Mucosa of descending colon (tissue), 3 donors: Measurements from ENCODE around the gene HS6ST2. TPM values are rescaled to one million over a fixed set of nuclear protein-coding genes. Genes with fewer than 3 reads are reported as not detected.

Experiments
- ATAC-seq: fragments of 200-7000 bp; cut with Tn5 transposase; one replicate; pipeline ENCODE4 v1.9.1; 2020; ENCODE audit warnings: mild to moderate bottlenecking, moderate library complexity
- DNase-seq, 3 donors: peaks; one replicate each; pipeline ENCODE4 v3.0.0-alpha.2; 2020
- H3K36me3 ChIP-seq: fragments of 200-600 bp; one replicate; pipeline ENCODE4 v1.8.0; 2021; ENCODE audit warnings: low read depth, mild to moderate bottlenecking
- H3K4me1 ChIP-seq: fragments of 200-600 bp; one replicate; pipeline ENCODE4 v1.8.0; 2021; ENCODE audit warnings: low read depth, mild to moderate bottlenecking
- H3K4me3 ChIP-seq: fragments of 200-600 bp; one replicate; pipeline ENCODE4 v1.8.0; 2021; ENCODE audit warnings: mild to moderate bottlenecking
- H3K9me3 ChIP-seq: fragments of 200-600 bp; one replicate; pipeline ENCODE4 v1.8.0; 2021; ENCODE audit warnings: mild to moderate bottlenecking
- CTCF ChIP-seq: fragments of 200-600 bp; IDR thresholded peaks from one replicate; pipeline ENCODE4 v1.8.0; 2022; ENCODE audit warnings: antibody characterized with exemption, mild to moderate bottlenecking
- intact Hi-C, 2 donors: fragments of 100-400 bp; cut with DNase I in 1 of 2; cut with micrococcal nuclease in 1 of 2; formaldehyde crosslinking; loops; one replicate each; pipeline versions ENCODE4 v1.11.0 to v1.11.1; 2022; cut with DNase I, micrococcal nuclease
- total RNA-seq, 3 donors: library from RNA; stranded (reverse); fragmentation: NEBNext Ultra II Directional in 2 of 3; extraction: Animal tissue kit (Norgen Biotek cat#: 25700) in 2 of 3; gene quantifications; one replicate each; pipeline versions ENCODE4 v1.2.1 to v1.2.4, GENCODE V29; 2021 to 2023
- donor health status: DM: no; HTN: no; CAD: no; lungs with moderate emphysema.
- donor health status: DM: no; HTN: no; CAD: no.
- donor health status: DM: no; HTN: yes; CAD: no.

Gene HS6ST2
- total RNA-seq, 3 donors from 2014 or later, result 0.38 to 1.5 (median 0.52) TPM

DNA sequence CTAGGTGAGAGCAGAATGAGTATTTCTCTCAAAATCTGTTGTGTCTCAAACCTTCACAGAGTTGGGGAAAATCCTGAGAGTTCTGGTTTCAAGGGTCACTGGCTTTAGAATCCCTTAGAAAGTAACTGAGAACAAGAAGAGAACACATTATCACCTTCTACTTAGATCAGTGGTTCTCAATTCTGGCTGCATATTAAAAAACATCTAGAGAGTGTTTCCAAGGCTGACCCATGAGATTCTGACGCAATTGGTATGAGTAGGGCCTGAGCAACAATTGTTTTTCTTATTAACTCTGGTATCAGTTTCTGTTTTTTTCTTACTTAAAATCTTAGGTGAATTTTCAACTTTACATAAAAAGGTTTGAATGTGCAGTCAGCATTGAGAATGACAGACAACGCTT is 212.8 kb downstream of the HS6ST2 start:
- H3K36me3 ChIP-seq, result no peaks in the 10 kb centered on the region
- no peaks in the 10 kb centered on the region for H3K9me3 ChIP-seq
- no peak for ATAC-seq
- intact Hi-C loops, result no loop called here
- H3K4me3 ChIP-seq, result no peak overlapping the region
- no peak for DNase-seq
- no peaks in the 10 kb centered on the region for H3K4me1 ChIP-seq
- no peak for TF ChIP-seq CTCF

GRCh38 chrX:132744470-132744869 is 214.0 kb downstream of the HS6ST2 start:
- Histone ChIP-seq H3K4me3 (no peak overlapping the region), H3K4me1 (no peaks in the 10 kb centered on the region), H3K9me3 (no peaks in the 10 kb centered on the region), H3K36me3 (no peaks in the 10 kb centered on the region)
- DNase-seq (no peak), ATAC-seq (no peak)
- intact Hi-C loops, result no loop called here
- TF ChIP-seq CTCF, result no peak

- ATAC-seq (no peak), DNase-seq (no peak)
- H3K4me3 ChIP-seq, result no peak overlapping the region
- no peaks in the 10 kb centered on the region for H3K36me3 ChIP-seq
- H3K9me3 ChIP-seq, result no peaks in the 10 kb centered on the region
- H3K4me1 ChIP-seq, result no peaks in the 10 kb centered on the region
- intact Hi-C loops, result no loop called here
- no peak for TF ChIP-seq CTCF
Measured at GRCh38 chrX:132743086-132743485, 215.3 kb downstream of the HS6ST2 start.

GRCh38 chrX:132742246-132742645 is 216.2 kb downstream of the HS6ST2 start:
- intact Hi-C loops, result no loop called here
- H3K9me3 ChIP-seq, result no peaks in the 10 kb centered on the region
- no peak overlapping the region for H3K4me3 ChIP-seq
- H3K4me1 ChIP-seq, result no peaks in the 10 kb centered on the region
- TF ChIP-seq CTCF, result no peak
- no peaks in the 10 kb centered on the region for H3K36me3 ChIP-seq
- no peak for DNase-seq
- ATAC-seq, result no peak

DNA sequence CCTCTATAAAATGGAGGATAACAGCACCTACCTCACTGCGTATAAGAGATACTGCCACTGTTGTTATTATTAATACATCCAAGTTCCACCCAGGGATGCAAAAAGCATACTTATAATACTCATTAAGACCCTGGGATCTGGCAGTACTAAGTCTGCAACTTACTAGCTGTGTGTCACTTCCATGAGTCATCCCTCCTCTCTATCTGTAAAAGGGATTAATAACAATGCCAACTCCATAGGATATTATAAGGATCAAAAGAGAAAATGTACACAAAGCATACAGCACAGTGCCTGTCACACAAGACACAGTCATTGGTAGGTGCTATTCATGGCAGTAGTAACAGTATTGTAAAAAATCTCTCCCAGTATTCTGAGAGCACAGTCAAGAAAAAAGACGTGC is 216.7 kb downstream of the HS6ST2 start:
- no peak for DNase-seq
- H3K36me3 ChIP-seq, result no peaks in the 10 kb centered on the region
- H3K4me3 ChIP-seq, result no peak overlapping the region
- H3K9me3 ChIP-seq, result no peaks in the 10 kb centered on the region
- ATAC-seq, result no peak
- no peaks in the 10 kb centered on the region for H3K4me1 ChIP-seq
- TF ChIP-seq CTCF, result no peak
- intact Hi-C loops, result no loop called here
